ENCODE measurements around the gene LYSMD2. TPM values are rescaled to one million over a fixed set of nuclear protein-coding genes. Genes with fewer than 3 reads are reported as not detected.

Gene LYSMD2
- total RNA-seq, 1 donor from 2014 or later, result 1.8 TPM

DNA sequence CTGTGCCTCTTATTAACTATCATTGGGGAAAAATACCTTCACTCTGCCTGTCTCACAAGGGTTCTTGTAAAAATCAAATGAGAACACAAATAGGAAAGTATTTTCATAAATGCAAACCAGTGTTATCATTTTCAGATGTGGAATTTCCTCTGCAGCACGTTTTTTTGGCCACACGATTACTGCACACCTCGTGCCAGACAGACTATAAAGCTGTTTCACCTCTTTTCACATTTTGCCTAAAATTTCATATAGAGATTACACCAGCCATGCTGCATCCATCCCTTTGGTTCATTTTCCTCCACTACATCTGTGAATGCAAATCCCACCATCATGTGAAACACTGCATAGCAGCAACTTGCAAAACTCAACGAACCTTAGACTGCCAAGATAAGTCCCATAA, 12.7 kb upstream of the LYSMD2 start:
- peaks cover 69% of the 10 kb centered on the region for H3K27me3 Mint-ChIP-seq (ENCODE audit: unreplicated experiment)

GRCh38 chr15:51749307-51749706, 11.9 kb upstream of the LYSMD2 start:
- no peak overlapping the region for H3K27ac Mint-ChIP-seq (ENCODE audit: unreplicated experiment)
- H3K4me3 Mint-ChIP-seq (ENCODE audit: unreplicated experiment), result no peak overlapping the region
- no peak for DNase-seq (ENCODE audit: extremely low spot score, unreplicated experiment)
- H3K9me3 Mint-ChIP-seq (ENCODE audit: unreplicated experiment), result no peaks in the 10 kb centered on the region
- H3K4me1 Mint-ChIP-seq (ENCODE audit: unreplicated experiment), result peaks cover 12% of the 10 kb centered on the region
- TF ChIP-seq CTCF (IDR thresholded peaks at IDR 0.05), result no peak
- H3K27me3 Mint-ChIP-seq (ENCODE audit: unreplicated experiment), result peaks cover 70% of the 10 kb centered on the region
- peaks cover 6% of the 10 kb centered on the region for H3K36me3 Mint-ChIP-seq (ENCODE audit: unreplicated experiment)

More for the DNA sequence above, 12.7 kb upstream of the LYSMD2 start:
- Mint-ChIP-seq H3K36me3 (ENCODE audit: unreplicated experiment) (peaks cover 6% of the 10 kb centered on the region), H3K27ac (ENCODE audit: unreplicated experiment) (no peak overlapping the region), H3K4me3 (ENCODE audit: unreplicated experiment) (peak overlapping the region; percentile 38), H3K4me1 (ENCODE audit: unreplicated experiment) (peaks cover 12% of the 10 kb centered on the region), H3K9me3 (ENCODE audit: unreplicated experiment) (no peaks in the 10 kb centered on the region)
- DNase-seq (ENCODE audit: extremely low spot score, unreplicated experiment), result no peak
- no peak for TF ChIP-seq CTCF (IDR thresholded peaks at IDR 0.05)

GRCh38 chr15:51739061-51739712, 1.7 kb upstream of the LYSMD2 start:
- H3K27ac Mint-ChIP-seq (ENCODE audit: unreplicated experiment), result no peak overlapping the region
- DNase-seq (ENCODE audit: extremely low spot score, unreplicated experiment), result no peak
- H3K36me3 Mint-ChIP-seq (ENCODE audit: unreplicated experiment), result no peaks in the 10 kb centered on the region
- H3K4me3 Mint-ChIP-seq (ENCODE audit: unreplicated experiment), result no peak overlapping the region
- H3K27me3 Mint-ChIP-seq (ENCODE audit: unreplicated experiment), result peaks cover 27% of the 10 kb centered on the region
- H3K9me3 Mint-ChIP-seq (ENCODE audit: unreplicated experiment), result no peaks in the 10 kb centered on the region
- no peak for TF ChIP-seq CTCF (IDR thresholded peaks at IDR 0.05)
- peaks cover 6% of the 10 kb centered on the region for H3K4me1 Mint-ChIP-seq (ENCODE audit: unreplicated experiment)

DNA sequence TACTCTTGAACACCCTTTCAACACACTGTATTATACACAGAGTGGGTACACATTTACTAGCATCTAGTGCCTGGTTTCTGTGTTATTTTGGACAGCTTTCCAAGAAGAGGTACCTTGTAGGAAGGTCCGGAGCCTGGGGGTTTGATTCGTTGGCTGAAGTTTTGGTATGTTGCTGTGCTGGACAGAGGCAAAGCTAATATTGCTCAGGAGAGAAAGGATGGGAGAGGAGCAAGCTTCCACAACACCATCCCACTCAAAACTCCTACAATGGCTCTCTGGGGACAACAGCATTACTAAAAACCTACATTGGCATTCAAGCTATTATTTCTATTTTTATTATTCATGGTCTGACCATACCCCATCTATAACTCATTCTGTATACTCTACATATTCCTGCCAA, 1.1 kb upstream of the LYSMD2 start:
- TF ChIP-seq CTCF (IDR thresholded peaks at IDR 0.05), result no peak
- Mint-ChIP-seq H3K27me3 (ENCODE audit: unreplicated experiment) (peaks cover 21% of the 10 kb centered on the region), H3K4me3 (ENCODE audit: unreplicated experiment) (peak overlapping the region; percentile 73), H3K9me3 (ENCODE audit: unreplicated experiment) (no peaks in the 10 kb centered on the region), H3K36me3 (ENCODE audit: unreplicated experiment) (no peaks in the 10 kb centered on the region), H3K4me1 (ENCODE audit: unreplicated experiment) (peaks cover 6% of the 10 kb centered on the region), H3K27ac (ENCODE audit: unreplicated experiment) (no peak overlapping the region)
- no peak for DNase-seq (ENCODE audit: extremely low spot score, unreplicated experiment)

DNA sequence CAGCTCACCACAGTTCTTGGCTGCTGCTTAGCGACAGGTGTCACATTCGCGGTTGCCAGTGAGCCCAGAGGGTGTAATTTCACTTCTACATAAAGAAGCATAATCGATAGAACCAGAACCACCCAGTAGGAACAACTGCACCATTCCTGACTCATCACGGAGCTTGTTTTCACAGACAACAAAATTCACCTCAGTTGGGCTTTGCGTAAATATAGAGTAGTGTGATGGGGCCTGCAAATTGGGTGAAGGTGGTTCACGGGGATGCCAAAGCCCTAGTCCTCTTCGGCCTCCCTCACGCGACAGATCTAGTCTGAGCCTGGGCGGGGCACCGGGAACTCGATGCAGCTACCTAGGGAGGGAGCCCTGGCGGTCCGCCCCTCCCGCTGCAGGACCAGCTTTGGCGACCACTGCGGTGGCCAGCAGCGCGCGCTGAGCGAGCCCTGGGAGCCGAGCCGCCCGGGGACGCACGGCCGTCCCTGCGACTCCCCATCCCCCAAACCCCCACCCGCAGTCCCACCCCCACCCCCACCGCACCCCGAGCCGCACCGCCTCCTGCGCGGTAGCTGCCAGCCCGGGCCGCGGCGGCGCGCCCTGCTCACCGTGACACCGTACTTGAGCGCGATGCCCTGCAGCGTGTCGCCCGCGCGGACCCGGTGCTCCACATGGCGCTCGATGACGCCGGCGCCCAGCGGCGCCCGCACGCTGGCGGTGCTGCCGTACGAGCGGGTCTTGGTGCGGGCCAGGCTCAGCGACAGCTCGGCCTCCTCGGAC, 519 bp downstream of the LYSMD2 start:
- Mint-ChIP-seq H3K36me3 (ENCODE audit: unreplicated experiment) (no peaks in the 10 kb centered on the region), H3K9me3 (ENCODE audit: unreplicated experiment) (no peaks in the 10 kb centered on the region), H3K27me3 (ENCODE audit: unreplicated experiment) (peaks cover 6% of the 10 kb centered on the region), H3K27ac (ENCODE audit: unreplicated experiment) (no peak overlapping the region), H3K4me3 (ENCODE audit: unreplicated experiment) (peak overlapping the region; percentile 68), H3K4me1 (ENCODE audit: unreplicated experiment) (peaks cover 8% of the 10 kb centered on the region)
- DNase-seq (ENCODE audit: extremely low spot score, unreplicated experiment), result no peak
- no peak for TF ChIP-seq CTCF (IDR thresholded peaks at IDR 0.05)

Measured in osteocyte (in vitro differentiated cells).